HG03457 (cell line): ENCODE data around the gene LRRC37A.
"Not testable (repeated sequence)": the region's sequence is repeated elsewhere in the genome, so short reads cannot be mapped to it uniquely, and the experiment has no call there.

Source experiments
- ATAC-seq: cut with Tn5 transposase; IDR thresholded peaks from one replicate; pipeline ENCODE4 v1.9.1; 2021; ENCODE audit warnings: moderate number of reproducible peaks; ENCODE audit not compliant: unreplicated experiment

The LRRC37A gene

GRCh38 chr17:46294831-46295230 is at the start of gene LRRC37A:
TSS of gene LRRC37A (plus strand) at chr17:46295131. CDS start at chr17:46295134, 3 bp downstream.
- ATAC-seq, result not testable (repeated sequence)

- ATAC-seq, result not testable (repeated sequence)
Measured at GRCh38 chr17:46249153-46249552, 45.8 kb upstream of the LRRC37A start.

- ATAC-seq, result not testable (repeated sequence)
Measured at GRCh38 chr17:46252804-46253203, 42.1 kb upstream of the LRRC37A start.

GRCh38 chr17:46253722-46254121 is 41.2 kb upstream of the LRRC37A start:
- ATAC-seq, result not testable (repeated sequence)

- ATAC-seq, result not testable (repeated sequence)
Measured at GRCh38 chr17:46254215-46254614, 40.7 kb upstream of the LRRC37A start.

- ATAC-seq, result not testable (repeated sequence)
Measured at GRCh38 chr17:46256369-46256768, 38.6 kb upstream of the LRRC37A start.

GRCh38 chr17:46259845-46260661 is 34.9 kb upstream of the LRRC37A start:
- not testable (repeated sequence) for ATAC-seq

- no peak for ATAC-seq
Measured at GRCh38 chr17:46262271-46262670, 32.7 kb upstream of the LRRC37A start.

- ATAC-seq, result no peak
Measured at GRCh38 chr17:46264456-46265198, 30.3 kb upstream of the LRRC37A start.

- ATAC-seq, result not testable (repeated sequence)
Measured at GRCh38 chr17:46266063-46266655, 28.8 kb upstream of the LRRC37A start.

GRCh38 chr17:46266656-46267544 is 28.0 kb upstream of the LRRC37A start:
- ATAC-seq, result peak; percentile 67

- no peak for ATAC-seq
Measured at GRCh38 chr17:46270032-46270431, 24.9 kb upstream of the LRRC37A start.

- ATAC-seq, result no peak
Measured at GRCh38 chr17:46273541-46274236, 21.2 kb upstream of the LRRC37A start.

- no peak for ATAC-seq
Measured at GRCh38 chr17:46274238-46274637, 20.7 kb upstream of the LRRC37A start.

GRCh38 chr17:46276728-46277479 is 18.0 kb upstream of the LRRC37A start:
- not testable (repeated sequence) for ATAC-seq

GRCh38 chr17:46281336-46281735 is 13.6 kb upstream of the LRRC37A start:
- ATAC-seq, result not testable (repeated sequence)

- not testable (repeated sequence) for ATAC-seq
Measured at GRCh38 chr17:46282635-46283034, 12.3 kb upstream of the LRRC37A start.

- ATAC-seq, result not testable (repeated sequence)
Measured at GRCh38 chr17:46284467-46284866, 10.5 kb upstream of the LRRC37A start.

- not testable (repeated sequence) for ATAC-seq
Measured at GRCh38 chr17:46285500-46285899, 9.4 kb upstream of the LRRC37A start.
